NCI-H2107 (cell line): ENCODE results near the gene POLDIP2.

Experiments used
- DNase-seq: peaks from one replicate; lab custom pipeline; 2025; lab: John Stamatoyannopoulos, UW

Gene POLDIP2

DNA sequence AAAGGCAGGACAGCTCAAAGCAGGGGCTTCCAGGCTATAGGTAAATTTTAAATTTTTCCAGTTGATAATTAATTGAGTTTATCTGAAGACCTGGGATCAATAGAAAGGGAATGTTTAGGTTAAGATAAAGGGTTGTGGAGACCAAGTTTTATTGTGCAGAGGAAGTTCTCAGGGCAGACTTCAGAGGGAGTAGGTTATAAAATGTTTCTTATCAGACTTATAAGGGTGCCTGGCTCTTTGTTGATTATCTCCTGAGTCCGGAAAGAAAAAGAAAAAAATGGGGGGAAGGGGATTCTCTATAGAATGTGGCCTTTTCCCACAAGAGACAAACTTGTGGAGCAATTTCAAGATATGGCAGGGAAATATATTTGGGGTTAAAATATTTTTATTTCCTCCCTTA, 32.8 kb upstream of the POLDIP2 start:
- no peak for DNase-seq

DNA sequence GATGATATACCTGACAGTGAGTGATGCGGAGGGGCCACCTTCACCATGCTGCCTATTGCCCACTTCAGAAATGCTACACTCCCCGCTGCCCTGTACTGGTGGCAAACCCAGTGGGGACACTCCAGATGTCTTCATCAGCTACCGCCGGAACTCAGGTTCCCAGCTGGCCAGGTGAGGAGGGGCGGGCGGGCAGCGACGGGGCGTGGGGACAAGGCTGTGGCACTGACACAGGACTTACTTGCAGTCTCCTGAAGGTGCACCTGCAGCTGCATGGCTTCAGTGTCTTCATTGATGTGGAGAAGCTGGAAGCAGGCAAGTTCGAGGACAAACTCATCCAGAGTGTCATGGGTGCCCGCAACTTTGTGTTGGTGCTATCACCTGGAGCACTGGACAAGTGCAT, 30.8 kb upstream of the POLDIP2 start:
- DNase-seq = no peak

DNA sequence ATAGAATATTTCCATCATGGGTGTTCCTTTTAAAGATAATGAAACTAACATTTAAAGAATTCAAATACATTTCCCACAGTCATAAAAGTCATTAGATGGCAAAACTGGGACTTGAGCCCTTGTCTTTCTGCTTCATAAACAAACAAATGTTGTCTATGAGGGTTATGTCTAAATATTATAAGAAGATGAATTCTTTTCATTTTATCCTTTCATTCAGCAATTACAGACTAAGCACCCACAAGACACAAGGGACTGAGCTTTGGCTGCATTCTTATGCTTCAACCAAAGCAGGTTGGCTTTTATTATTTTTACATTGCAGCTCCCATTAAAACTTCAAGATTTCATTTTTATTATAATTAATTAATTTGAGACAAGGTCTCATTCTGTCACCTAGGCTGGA, 29.1 kb upstream of the POLDIP2 start:
- DNase-seq = no peak

DNA sequence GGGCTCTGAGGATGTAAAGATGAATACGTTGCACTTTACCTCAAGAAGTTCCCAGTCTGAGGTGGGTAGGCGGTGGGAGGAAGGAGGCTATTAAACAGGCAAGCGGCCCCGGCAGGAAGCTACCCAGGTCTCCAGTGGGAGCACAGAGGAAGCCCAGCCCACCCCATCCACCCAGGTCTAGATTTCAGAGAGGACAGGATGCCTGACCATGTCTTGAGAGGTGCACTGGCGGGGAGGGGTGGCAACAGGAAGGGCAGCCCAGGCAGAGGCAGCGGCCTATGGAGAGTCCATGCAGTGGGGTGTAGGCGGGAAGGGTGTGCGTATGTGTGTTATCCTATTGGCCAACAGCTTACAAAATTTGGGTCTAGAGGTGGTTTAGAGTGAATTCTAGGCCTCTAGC, 28.1 kb upstream of the POLDIP2 start:
- no peak for DNase-seq

DNA sequence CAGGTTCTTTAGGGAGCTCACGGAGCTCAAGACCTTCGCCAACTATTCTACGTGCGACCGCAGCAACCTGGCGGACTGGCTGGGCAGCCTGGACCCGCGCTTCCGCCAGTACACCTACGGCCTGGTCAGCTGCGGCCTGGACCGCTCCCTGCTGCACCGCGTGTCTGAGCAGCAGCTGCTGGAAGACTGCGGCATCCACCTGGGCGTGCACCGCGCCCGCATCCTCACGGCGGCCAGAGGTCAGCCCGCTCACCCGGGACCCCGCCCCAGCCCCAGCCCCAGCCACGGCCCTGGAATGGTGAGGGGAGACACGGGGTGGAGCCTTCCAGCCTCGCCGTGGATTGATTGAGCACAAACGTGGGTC, 27.7 kb upstream of the POLDIP2 start:
- DNase-seq = no peak

DNA sequence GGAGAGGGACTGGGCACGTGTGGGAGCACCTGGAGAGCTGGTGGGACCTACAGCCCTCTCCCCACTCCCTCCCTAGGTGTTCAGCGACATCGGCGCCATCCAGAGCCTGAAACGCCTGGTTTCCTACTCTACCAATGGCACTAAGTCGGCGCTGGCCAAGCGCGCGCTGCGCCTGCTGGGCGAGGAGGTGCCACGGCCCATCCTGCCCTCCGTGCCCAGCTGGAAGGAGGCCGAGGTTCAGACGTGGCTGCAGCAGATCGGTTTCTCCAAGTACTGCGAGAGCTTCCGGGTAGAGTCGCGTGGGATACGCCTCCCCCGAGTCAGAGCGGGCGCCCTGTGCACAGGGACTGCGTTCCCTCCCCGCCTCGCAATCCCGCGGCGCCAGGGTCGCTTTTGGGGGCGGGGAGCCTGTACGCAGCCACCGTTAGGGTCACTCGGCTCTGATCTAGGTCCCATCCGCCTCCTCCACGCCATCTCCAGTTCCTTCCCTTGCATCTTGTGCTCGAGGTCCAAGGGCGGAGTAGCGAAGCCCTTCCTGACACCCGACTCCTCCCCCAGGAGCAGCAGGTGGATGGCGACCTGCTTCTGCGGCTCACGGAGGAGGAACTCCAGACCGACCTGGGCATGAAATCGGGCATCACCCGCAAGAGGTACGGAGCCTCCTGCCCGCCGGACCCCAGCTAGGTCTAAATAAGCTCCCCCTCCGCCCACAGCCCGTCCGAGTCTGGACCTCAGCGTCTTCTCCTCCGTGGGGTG, 27.1 kb upstream of the POLDIP2 start:
- no peak for DNase-seq

DNA sequence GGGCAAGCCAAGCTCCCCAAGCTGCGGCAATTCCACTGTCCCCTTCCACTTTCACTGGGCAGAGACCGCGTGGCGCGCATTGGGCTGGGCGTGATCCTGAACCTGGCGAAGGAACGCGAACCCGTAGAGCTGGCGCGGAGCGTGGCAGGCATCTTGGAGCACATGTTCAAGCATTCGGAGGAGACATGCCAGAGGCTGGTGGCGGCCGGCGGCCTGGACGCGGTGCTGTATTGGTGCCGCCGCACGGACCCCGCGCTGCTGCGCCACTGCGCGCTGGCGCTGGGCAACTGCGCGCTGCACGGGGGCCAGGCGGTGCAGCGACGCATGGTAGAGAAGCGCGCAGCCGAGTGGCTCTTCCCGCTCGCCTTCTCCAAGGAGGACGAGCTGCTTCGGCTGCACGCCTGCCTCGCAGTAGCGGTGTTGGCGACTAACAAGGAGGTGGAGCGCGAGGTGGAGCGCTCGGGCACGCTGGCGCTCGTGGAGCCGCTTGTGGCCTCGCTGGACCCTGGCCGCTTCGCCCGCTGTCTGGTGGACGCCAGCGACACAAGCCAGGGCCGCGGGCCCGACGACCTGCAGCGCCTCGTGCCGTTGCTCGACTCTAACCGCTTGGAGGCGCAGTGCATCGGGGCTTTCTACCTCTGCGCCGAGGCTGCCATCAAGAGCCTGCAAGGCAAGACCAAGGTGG, 24.0 kb upstream of the POLDIP2 start:
- DNase-seq = no peak

DNA sequence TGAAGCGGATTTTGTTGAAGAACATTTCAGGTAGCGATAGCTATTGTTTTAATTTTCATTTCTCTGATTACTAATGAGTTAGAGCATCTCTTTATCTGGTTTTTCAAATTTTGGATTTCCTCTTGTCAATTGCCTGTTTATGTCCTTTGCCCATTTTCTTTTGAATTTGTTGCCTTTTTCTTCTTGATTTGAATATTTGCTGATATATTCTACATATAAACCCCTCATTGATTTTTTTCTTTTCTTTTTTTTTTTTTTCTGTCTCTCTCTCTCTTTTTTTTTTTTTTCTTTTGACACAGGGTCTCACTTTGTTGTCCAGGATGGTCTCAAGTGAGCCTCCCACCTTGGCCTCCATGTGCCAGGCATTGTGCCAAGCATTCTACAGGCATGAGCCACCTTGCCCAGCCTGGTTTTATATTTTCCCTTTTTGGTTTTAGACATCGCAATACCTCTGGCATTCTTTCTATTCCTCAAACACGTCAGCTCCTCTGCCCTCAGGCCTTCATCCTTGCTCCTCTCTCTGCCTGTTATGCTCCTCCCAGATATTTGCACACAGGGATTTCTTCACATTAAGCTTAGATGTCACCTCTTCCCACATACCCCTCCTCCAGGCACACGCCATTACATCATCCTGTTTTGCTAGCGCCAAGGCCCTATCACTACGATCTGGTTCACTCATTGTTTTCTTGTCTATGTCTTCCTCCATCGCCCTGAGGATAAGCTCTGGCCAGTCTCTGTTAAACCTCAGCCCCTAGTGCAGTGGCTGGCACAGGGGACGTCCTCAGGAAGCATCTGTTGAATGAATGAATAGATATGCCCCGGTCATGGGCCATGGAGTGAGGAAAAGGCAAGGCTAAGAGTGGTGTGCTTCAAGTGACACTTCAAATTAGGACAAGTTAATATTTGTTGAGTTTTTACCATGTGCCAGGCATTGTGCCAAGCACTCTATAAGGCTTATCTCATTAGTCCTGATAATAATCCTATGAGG, 22.8 kb upstream of the POLDIP2 start:
- DNase-seq = no peak

DNA sequence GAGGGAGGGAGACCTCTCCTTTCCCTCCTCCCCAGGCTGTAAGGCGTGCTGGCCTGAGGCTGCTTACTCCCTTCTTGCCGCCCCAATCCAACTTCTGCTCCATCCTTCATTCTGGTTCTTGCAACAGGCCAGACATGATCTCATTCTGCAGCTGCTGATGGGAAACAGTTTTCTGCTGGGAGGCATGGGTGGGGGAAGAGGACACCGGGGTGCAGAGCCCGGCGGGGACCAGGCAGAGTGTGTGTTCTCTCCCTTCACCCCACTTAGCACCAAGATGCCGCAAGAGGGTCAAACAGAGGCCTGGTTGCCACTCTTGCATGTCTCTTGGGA, 15.6 kb upstream of the POLDIP2 start:
- DNase-seq = no peak

DNA sequence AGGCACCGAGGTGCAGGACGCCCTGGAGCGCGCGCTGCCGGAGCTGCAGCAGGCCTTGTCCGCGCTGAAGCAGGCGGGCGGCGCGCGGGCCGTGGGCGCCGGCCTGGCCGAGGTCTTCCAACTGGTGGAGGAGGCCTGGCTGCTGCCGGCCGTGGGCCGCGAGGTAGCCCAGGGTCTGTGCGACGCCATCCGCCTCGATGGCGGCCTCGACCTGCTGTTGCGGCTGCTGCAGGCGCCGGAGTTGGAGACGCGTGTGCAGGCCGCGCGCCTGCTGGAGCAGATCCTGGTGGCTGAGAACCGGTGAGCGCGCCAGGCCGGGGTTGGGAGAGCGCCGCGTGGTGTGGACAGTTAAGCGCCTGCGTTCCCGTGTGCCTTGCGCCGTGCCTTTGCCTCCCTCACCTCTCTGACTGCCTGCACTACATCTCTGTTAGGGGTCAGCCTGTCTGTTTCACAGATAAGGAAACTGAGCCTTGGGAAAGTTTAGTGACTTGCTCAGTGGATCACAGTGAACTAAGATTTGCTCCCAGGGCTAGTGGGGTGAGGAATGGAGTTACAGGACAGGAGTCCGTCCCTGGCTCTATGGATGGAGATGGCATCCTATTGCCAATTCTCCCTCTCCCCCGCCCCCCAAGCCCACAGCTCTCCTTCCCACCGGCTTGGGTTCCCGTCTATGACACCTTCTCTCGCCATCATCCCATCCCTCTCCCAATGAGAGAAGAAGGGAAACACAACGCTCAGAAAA, 15.0 kb upstream of the POLDIP2 start:
- DNase-seq = peak; percentile 20

DNA sequence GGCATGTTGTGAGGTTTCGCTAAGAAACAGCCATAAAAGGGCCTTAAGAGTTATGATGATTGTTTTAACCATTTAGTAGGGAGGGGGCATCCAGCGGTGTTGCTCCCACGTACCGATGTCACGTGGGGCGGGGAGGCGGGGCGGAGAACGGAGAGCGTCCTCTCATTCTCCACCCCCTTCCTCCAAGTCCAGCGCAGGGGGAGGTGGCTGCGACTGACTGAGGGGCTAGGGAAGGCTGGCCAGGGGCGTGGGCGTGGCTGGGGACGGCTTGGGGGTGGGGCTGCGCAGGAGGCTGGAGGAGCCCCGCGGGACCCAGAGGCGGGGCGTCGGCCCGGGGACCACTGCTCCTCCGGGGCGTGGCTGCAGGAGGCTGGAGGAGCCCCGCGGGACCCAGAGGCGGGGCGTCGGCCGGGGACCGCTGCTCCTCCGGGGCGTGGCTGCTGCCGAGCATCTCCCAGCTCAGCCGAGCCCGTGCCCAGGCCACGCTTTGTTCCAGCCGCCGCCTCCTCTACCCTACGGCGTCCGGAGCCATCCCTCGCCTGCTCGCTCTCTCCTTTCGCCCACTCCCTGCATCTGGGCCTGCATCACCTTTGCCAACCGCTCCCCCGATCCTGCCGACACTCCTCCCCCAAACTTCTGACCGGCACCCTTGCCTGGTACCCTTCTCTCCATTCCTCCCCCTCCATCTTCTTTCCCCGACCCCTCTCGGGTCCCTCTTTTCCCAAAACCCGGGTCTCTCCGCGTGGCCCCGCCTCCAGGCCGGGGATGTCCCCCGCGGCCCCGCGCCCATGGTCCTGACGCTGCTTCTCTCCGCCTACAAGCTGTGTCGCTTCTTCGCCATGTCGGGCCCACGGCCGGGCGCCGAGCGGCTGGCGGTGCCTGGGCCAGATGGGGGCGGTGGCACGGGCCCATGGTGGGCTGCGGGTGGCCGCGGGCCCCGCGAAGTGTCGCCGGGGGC, 14.2 kb upstream of the POLDIP2 start, which contains the start of gene SARM1:
SARM1 (plus strand) TSS at position 450 of the 958 bp plus-strand sequence; CDS start at position 789, 339 bp downstream.
- DNase-seq = peak; percentile 48

DNA sequence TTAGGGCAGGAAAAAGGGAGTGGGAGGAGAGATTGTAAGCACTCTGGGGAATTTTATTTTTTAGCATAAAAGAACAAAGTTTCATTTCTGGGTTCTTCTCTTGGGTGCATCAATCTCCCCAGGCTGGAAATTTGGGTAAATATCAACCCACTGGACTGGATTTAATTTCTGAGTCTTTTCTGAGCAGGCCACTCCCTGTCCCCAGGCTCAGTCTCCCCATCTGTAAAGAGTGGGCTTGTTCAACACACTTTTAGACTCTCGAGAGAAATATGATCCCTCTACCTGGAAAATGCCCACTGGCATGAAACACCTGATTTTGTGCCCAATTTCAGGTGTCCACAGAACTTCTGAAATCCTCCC, 13.4 kb upstream of the POLDIP2 start:
- no peak for DNase-seq

DNA sequence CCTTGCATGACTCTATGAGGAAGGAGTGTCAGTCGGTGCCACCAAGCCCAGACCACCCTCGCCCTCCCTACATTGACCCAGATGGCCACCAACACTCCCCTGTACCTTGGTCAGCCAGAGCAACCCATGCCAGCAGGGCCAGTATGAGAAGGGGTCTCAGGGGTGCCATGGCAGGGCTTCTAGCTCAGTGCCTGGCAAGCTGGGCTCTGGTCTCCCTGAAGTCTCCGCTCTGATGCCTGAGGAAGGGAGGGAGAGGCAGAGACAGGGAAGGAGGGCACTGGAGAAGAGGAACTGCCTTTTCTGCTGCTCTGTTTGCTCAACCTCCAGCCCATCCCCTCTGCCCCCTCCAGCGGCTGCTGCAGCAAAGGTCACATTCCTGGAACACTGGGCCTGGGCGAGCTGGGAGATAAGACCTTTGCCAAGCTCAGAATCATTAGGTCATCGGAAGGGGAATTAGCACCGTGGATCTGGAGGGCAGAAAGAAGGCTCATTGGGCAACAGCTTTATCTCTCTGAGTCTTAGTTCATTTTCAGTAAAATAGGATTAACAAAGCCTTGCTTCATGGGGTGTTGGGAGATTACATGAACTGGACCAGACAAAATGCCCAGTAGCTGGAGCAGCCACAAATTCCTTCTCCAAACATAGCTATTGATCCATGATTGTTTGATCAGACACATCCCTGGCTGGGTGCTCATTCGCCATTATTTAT, 12.9 kb upstream of the POLDIP2 start, which contains the start of gene VTN:
VTN (minus strand) TSS at position 273 of the 709 bp plus-strand sequence; CDS start at position 169, 104 bp downstream.
- no peak for DNase-seq

DNA sequence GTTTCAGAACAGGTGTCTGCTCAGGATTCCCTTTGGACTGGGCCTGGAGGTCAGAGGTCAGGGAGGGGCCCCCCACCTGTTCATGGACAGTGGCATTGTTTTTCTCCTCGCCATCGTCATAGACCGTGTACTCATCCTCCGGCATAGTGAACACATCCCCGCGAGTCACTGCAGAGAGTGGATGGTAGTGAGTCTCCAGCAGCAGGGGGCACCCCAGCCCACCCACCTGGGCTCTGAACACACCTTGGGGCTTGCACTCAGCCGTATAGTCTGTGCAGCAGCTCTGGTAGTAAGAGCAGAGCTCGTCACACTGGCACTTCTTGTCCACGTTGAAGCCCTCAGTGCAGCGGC, 12.3 kb upstream of the POLDIP2 start:
- no peak for DNase-seq

DNA sequence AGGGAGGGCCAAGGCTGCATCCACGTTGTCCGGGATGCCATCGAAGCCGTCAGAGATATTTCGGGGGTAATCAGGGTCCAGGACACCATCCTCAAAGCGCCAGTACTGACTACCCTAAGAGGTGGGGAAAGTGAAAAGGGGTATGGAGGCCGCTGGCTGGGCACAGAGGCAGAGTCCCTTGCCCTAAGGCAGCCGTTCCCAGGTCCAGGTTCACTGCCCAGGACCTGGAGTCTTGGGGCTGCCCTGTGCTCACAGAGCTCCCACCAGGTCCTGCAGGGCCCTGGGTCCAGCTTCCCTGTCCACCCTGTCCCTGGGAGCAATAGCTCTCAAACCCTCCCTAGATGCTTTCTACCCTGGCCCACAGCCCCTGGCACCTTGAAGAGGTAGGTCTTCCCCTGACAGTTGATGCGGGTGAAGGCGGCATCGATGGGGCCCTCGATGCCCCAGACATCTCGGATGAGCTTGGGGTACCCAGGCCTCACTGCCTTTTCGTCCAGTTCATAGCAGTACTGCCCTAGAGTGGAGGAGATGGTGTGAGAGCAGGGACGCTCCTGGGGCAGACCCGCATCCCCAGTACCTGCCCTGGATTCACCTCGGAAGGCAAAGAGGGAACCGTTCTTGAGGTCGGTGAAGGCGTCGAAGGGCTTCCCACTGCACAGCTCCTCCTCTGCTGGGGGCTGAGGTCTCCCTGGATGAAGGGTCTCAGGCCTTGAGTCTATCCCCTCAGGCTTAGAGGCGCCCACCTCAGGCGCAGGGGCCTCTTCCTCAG, 11.8 kb upstream of the POLDIP2 start:
- DNase-seq = no peak

DNA sequence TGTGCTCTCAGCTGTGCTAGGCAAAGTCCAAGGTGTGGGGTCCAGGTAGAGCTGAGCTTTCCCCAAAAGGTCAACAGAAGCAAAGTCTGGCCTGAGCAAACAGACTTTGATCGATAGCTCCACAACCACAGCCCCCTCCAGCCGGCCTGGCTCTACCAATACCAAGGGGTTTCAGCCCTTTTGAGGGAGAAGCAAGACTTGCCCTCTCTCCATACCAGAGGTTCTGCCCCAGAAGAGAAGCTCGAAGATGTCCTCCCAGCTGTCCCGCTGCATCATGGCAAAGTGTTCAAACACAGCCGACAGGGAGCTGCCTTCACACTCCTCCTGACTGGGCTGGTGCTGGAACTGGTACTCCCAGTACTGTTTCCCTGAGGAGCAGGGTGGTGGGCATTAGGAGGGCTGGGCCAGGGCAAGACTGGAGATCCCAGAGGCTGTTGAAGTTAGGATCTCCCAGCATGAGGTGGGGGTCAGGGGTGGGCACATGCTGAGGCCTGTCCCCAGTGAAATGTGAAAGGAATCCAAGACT, 11.0 kb upstream of the POLDIP2 start:
- DNase-seq = no peak

DNA sequence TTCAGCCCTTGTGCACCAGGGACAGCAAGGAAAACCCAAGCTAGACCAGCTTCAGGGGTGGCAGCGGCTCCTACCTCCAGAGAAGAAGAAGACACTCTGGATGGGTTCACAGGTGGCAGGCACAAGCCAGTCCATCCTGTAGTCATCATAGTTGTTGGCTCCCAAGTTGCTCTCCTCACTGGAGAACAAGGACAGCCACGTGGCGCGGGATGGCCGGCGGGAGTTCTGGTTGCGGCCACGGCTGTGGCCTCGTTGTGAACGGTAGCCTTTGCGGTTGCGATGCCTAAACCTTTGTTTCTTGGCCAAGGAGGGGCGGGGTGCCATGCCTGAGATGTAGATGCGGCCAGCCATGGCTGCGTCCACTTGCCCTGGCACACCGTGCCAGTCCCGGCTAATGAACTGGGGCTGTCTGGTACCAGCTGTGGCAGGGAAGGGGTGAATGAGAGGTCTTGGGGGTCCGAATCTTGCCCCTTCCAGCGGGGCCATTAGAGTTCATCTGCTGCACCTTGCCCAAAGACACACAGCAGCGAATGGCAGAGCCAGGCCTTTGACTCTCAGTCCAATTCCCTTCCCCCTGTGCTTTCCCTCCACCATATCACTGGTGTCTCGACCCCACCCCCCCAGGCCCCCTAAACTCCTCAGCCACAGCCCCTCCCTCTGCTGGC, 10.4 kb upstream of the POLDIP2 start:
- DNase-seq = no peak

DNA sequence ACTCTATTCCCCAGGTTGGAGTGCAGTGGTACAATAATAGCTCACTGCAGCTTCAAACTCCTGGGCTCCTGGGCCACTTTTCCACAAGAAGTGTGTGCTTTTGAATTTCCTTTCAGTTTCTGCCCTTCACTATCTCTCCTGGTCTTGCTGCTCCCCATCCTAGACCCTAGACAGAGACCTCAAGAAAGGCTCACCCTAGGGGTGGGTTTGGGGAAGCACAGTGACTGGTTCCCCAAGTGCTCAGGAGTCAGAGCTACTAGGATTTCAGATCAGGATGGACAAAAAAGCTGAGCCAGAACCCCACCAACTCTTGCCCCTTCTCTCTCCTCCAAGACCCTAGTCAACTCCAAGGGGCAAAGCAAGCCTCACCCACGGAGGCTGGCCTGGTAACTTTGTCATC, 9.3 kb upstream of the POLDIP2 start:
- DNase-seq = no peak

DNA sequence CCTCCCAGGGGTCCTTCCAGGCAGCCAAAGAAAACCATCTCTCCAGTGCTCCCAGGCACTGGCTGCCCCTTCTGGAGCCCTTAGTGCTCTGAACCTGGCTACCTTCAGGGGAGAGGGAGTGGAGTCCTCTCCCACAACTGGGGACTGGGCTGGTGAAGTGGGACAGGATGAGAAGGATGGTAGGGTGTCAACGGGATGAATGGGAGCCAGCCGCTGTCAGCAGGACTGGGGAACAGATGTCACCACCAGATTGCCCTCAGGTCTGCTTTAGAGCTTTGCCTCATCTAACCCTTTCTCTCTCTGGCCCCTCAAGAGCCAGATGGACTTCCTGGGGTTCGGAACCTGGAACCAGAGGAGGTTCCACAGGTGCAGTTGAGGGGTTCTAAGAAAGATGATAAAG, 8.2 kb upstream of the POLDIP2 start:
- DNase-seq = no peak
